Measurements from ENCODE around the gene NT5M. TPM values are rescaled to one million over a fixed set of nuclear protein-coding genes. Genes with fewer than 3 reads are reported as not detected.

NT5M gene
- total and polyA plus RNA-seq, 5 donors = 3.4 to 6.3 (median 5.3) TPM

DNA sequence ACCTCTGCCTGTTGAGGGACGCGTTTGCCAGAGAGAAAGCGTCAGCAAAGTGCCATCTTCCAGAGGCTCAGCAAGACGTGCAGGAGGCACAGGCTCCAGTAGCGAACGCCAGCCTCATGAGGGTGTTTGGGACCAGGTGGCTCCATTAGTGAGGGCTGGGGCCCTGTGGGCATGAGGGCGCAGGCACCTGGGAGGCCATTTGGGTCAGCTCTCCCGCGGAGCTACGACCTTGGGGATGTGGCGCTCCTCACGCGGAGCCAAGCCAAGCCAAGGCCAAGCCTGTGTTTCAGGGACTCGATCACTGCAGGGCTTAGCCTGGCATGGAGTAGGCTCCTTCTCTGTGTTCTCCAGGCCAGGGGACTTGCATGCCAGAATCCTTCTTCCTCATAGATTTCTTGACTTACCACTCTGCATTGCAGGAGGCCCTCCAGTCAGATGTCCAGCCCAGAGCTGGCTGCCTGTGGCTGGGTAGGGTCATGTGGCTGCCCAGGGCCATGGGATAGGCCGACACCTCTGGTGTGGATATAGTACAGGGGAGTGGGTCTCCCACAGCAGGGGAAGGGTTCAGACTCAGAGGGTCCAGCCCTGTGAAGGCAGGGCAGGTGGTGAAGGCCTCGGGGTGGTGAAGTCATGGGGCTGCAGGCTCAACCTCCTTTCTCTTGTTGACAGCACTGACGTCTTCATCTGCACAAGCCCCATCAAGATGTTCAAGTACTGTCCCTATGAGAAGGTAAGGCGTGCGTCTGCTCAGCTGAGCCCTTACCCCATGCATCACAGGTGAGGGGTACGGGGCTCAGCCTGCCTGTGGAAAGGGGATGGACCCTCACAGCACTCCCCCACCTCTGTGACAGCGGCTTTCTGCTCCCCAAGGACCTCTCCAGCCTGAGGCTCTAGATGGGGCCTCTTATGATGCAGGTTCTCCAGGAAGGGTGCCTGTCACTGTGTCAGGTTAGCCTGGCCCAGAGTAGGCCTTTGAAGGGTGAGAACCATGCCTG, 19.6 kb downstream of the NT5M start:
- no peaks in the 10 kb centered on the region for H3K27me3 ChIP-seq (ENCODE audit: control insufficient read depth, insufficient read depth)
- intact Hi-C loops (cut with DNase I) = no loop called here
- ATAC-seq = peak; percentile 17 to 30
- no peak overlapping the region for H3K27ac ChIP-seq (ENCODE audit: low read length)
- H3K4me3 ChIP-seq (ENCODE audit: low read length) = no peak overlapping the region
- WGBS = 94% methylated on average over 21 of the region's 21 CpGs
- no peaks in the 10 kb centered on the region for H3K9me3 ChIP-seq (ENCODE audit: control insufficient read depth, low read length)
- no peaks in the 10 kb centered on the region for H3K4me1 ChIP-seq (ENCODE audit: control insufficient read depth, insufficient read depth, low read length)
- peak in 1 of 3 donors; percentile 44 for DNase-seq

DNA sequence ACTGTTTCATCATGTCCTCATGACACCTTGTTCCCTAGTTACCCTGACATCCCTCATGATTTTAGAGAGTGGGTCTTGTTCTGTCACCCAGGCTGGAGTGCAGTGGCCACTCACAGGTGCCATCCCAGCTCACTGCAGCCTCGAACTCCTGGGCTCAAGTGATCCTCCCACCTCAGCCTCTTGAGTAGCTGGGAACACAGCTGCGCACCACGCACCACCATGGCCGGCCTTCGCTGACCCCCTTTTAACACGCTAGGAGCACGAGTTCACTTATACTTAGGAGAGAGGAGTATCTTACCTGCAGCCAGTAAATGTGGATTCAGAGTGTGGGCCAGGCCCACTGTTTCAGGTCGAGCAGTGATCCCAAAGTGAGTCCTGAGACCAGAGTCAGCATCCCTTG, 21.4 kb downstream of the NT5M start:
- no peak for ATAC-seq
- no peaks in the 10 kb centered on the region for H3K27me3 ChIP-seq (ENCODE audit: control insufficient read depth, insufficient read depth)
- H3K4me3 ChIP-seq (ENCODE audit: low read length) = no peak overlapping the region
- no peak overlapping the region for H3K27ac ChIP-seq (ENCODE audit: low read length)
- no peaks in the 10 kb centered on the region for H3K9me3 ChIP-seq (ENCODE audit: control insufficient read depth, low read length)
- 95% methylated on average over 8 of the region's 8 CpGs for WGBS
- no peaks in the 10 kb centered on the region for H3K4me1 ChIP-seq (ENCODE audit: control insufficient read depth, insufficient read depth, low read length)
- intact Hi-C loops (cut with DNase I) = no loop called here
- DNase-seq = peak in 1 of 3 donors; percentile 23

DNA sequence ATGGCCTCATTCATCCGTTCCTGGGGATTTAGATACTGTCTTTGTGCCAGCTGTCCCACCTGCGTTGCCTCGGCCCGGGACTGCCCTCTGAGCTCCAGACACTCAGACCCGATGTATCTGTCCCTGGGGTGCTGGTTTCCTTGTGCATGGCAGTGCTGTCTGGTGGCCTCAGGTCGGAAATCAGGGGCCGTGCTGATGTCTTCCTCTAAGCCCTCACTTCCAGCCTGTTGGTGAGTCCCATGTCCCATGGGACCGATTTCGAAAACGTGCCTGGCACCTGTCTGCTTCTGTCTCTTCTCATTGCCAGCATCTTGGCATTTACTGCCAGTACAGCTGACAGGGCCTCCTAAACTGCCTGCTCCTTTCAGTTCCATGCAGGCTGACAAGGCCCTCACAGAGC, 22.1 kb downstream of the NT5M start:
- intact Hi-C loops (cut with DNase I) = no loop called here
- ATAC-seq (no peak), DNase-seq (peak in 1 of 3 donors; percentile 26)
- H3K9me3 ChIP-seq (ENCODE audit: control insufficient read depth, low read length) = no peaks in the 10 kb centered on the region
- 92% methylated on average over 10 of the region's 10 CpGs for WGBS
- no peaks in the 10 kb centered on the region for H3K27me3 ChIP-seq (ENCODE audit: control insufficient read depth, insufficient read depth)
- H3K4me1 ChIP-seq (ENCODE audit: control insufficient read depth, insufficient read depth, low read length) = no peaks in the 10 kb centered on the region
- no peak overlapping the region for H3K27ac ChIP-seq (ENCODE audit: low read length)
- no peak overlapping the region for H3K4me3 ChIP-seq (ENCODE audit: low read length)

DNA sequence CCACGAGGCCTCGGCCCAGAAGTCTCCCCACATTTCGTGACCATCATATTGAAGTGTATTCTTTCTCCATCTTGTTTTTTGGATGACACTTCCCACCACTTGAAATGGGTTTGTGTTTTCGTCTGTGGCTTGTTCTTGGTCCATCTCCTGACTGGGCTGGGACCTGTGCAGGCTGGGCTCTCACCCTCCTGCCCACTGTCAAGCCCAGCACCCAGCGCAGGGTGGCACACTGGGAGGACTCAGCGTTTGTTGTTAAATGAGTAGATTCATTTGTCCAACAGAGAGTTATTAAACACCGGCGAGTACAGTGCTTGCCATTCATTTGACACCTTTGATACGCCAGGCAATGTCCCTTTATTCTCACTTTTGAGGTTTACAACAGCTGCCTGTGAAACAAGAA, 22.6 kb downstream of the NT5M start:
- ATAC-seq (no peak), DNase-seq (peak in 1 of 3 donors; percentile 16)
- intact Hi-C loops (cut with DNase I) = no loop called here
- Histone ChIP-seq H3K27ac (ENCODE audit: low read length) (no peak overlapping the region), H3K9me3 (ENCODE audit: control insufficient read depth, low read length) (no peaks in the 10 kb centered on the region), H3K27me3 (ENCODE audit: control insufficient read depth, insufficient read depth) (no peaks in the 10 kb centered on the region), H3K4me3 (ENCODE audit: low read length) (no peak overlapping the region), H3K4me1 (ENCODE audit: control insufficient read depth, insufficient read depth, low read length) (no peaks in the 10 kb centered on the region)
- 86% methylated on average over 9 of the region's 9 CpGs for WGBS

DNA sequence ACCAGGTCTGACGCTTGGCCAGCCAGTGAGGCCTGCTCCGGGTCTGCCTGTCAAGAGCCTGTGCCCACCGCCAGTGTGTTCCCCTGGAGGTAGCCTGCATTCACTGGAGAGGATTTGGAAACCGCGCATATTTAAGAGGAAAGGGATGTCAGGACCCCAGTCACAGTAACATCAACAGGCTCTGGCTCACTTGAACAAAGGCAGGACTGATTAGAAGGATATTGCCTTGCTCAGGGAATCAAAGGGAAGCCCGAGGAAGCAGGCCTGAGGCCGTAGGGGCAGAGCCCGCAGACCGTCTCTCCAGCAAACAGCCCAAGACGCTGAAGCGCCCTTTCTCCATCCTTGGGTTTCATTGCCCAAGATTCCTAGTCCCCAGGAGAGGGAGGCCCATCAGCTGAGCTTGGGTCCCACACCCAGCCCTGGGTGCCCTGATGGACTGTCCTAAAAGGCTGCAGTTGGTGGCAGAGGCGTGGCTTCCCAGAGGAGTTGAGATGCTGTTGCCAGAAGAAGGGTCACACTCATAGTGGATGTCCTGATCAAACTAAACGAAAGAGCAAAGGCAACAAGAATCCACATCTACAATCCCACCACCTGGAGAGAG, 23.2 kb downstream of the NT5M start:
- intact Hi-C loops (cut with DNase I) = no loop called here
- peak in 1 of 3 donors; percentile 27 for DNase-seq
- ATAC-seq = no peak
- Histone ChIP-seq H3K4me1 (ENCODE audit: control insufficient read depth, insufficient read depth, low read length) (no peaks in the 10 kb centered on the region), H3K9me3 (ENCODE audit: control insufficient read depth, low read length) (no peaks in the 10 kb centered on the region), H3K27me3 (ENCODE audit: control insufficient read depth, insufficient read depth) (no peaks in the 10 kb centered on the region), H3K4me3 (ENCODE audit: low read length) (no peak overlapping the region), H3K27ac (ENCODE audit: low read length) (no peak overlapping the region)
- 86% methylated on average over 13 of the region's 13 CpGs for WGBS

DNA sequence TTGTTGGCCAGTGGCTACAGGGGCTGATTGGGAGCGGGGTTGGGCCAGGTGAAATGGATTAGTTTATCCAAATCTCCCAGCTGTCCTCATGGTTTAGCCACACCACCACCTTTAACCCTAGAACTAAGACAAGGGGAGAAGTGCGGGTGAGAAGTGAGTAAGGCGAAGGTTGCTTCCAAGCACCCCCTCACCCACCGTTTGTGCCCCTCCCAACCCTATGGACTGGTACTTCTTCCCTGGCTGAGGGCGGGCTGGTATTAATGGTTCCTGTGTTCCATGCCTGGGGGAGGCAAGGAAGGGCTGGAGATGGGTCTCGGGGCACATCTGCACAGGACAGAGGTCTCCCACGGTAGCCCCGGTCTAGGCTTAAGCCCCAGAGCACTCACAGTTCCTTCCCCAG, 25.1 kb downstream of the NT5M start:
- 86% methylated on average over 8 of the region's 8 CpGs for WGBS
- DNase-seq = peak in 1 of 3 donors; percentile 15
- no peaks in the 10 kb centered on the region for H3K27me3 ChIP-seq (ENCODE audit: control insufficient read depth, insufficient read depth)
- H3K4me3 ChIP-seq (ENCODE audit: low read length) = no peak overlapping the region
- intact Hi-C loops (cut with DNase I) = no loop called here
- ATAC-seq = no peak
- H3K9me3 ChIP-seq (ENCODE audit: control insufficient read depth, low read length) = no peaks in the 10 kb centered on the region
- H3K27ac ChIP-seq (ENCODE audit: low read length) = no peak overlapping the region
- H3K4me1 ChIP-seq (ENCODE audit: control insufficient read depth, insufficient read depth, low read length) = no peaks in the 10 kb centered on the region

DNA sequence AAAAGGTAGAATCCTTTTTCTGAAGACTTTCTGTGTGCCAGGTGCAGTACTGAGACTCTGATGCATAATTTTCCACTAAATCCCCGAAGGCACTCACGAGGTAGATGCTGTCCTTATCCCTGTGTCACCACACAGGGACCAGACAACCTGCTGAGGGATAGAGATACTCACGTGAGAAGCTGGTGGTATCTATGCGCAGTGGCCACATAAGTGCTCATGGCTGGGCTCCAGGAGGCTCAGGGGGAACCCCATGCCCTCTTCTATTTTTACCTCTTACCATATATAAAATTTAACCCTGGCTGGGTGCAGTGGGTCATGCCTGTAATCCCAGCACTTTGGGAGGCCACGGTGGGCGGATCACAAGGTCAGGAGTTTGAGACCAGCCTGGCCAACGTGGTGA, 38.3 kb downstream of the NT5M start:
- Histone ChIP-seq H3K4me1 (ENCODE audit: control insufficient read depth, insufficient read depth, low read length) (no peaks in the 10 kb centered on the region), H3K27me3 (ENCODE audit: control insufficient read depth, insufficient read depth) (no peaks in the 10 kb centered on the region), H3K4me3 (ENCODE audit: low read length) (no peak overlapping the region), H3K9me3 (ENCODE audit: control insufficient read depth, low read length) (no peaks in the 10 kb centered on the region), H3K27ac (ENCODE audit: low read length) (no peak overlapping the region)
- peak in 1 of 3 donors; percentile 21 for DNase-seq
- intact Hi-C loops (cut with DNase I) = no loop called here
- WGBS = 67% methylated on average over 7 of the region's 7 CpGs
- no peak for ATAC-seq

DNA sequence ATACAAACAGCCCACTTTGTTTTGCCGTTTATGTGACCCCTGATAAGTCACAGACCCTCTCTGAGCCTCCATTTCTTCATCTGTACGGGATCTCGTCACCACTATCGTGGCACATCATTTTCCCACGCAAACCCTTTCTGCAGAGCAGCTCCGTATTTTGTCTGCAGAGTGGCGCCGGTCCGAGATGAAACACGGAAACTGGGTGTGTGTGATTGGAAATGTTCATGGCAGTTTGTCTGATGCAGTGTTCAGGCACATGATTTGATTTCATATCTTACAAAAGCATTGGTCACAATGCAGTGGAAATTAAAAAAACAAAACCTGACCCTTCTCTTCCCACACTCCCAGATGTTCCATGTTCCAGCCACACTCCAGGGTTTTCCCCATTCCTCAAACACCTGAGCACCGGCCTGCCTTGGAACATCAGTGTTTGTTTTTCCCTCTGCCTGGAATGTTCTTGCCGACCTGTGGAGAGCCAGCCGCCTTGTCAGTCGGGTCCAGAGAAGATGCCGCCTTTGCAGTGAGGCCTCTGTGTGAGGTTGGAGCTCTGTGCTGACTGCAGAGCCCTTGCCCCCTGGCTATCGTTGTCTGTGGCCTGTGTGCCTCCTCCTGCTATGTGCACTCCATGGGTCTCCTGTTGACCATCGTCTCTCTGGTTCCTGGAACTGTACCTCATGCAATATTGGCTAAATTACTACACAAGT, 39.2 kb downstream of the NT5M start:
- Histone ChIP-seq H3K4me1 (ENCODE audit: control insufficient read depth, insufficient read depth, low read length) (no peaks in the 10 kb centered on the region), H3K4me3 (ENCODE audit: low read length) (no peak overlapping the region), H3K9me3 (ENCODE audit: control insufficient read depth, low read length) (no peaks in the 10 kb centered on the region), H3K27ac (ENCODE audit: low read length) (no peak overlapping the region), H3K27me3 (ENCODE audit: control insufficient read depth, insufficient read depth) (no peaks in the 10 kb centered on the region)
- peak in 1 of 2 donors; percentile 18 for ATAC-seq
- peak in 1 of 3 donors; percentile 3 for DNase-seq
- WGBS = 72% methylated on average over 17 of the region's 17 CpGs
- intact Hi-C loops (cut with DNase I) = no loop called here

DNA sequence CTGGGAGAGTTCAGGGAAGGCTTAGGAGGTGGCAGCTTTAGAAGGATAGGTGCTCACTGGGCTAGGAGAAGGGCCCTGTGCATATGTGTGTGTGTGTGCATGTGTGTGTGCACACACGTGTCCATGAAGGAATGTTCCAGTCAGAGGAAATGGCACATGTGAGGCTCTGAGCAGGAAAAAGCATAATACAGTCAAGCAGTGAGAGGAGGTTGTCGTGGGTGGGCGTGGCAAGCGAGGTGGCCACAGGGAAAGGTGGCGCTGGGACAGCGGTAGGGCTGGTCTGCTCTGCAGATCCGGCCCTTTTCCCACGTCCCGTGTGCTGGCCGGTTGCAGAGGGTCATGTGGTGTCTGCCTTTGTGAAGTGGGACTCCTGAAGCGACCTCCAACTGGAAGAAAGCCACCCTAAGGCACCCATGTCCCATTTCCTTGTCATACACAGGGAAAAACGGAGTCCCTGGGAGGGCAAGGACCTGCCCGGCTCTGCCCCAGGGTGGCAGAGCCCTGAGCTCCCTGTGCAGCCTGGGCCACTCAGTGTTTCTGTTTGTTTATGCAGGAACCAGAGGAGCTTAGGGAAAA, 40.1 kb downstream of the NT5M start:
- intact Hi-C loops (cut with DNase I) = no loop called here
- Histone ChIP-seq H3K4me1 (ENCODE audit: control insufficient read depth, insufficient read depth, low read length) (no peaks in the 10 kb centered on the region), H3K27me3 (ENCODE audit: control insufficient read depth, insufficient read depth) (no peaks in the 10 kb centered on the region), H3K9me3 (ENCODE audit: control insufficient read depth, low read length) (no peaks in the 10 kb centered on the region), H3K4me3 (ENCODE audit: low read length) (no peak overlapping the region), H3K27ac (ENCODE audit: low read length) (no peak overlapping the region)
- ATAC-seq (no peak), DNase-seq (peak in 1 of 3 donors; percentile 7)
- 76% methylated on average over 13 of the region's 13 CpGs for WGBS

DNA sequence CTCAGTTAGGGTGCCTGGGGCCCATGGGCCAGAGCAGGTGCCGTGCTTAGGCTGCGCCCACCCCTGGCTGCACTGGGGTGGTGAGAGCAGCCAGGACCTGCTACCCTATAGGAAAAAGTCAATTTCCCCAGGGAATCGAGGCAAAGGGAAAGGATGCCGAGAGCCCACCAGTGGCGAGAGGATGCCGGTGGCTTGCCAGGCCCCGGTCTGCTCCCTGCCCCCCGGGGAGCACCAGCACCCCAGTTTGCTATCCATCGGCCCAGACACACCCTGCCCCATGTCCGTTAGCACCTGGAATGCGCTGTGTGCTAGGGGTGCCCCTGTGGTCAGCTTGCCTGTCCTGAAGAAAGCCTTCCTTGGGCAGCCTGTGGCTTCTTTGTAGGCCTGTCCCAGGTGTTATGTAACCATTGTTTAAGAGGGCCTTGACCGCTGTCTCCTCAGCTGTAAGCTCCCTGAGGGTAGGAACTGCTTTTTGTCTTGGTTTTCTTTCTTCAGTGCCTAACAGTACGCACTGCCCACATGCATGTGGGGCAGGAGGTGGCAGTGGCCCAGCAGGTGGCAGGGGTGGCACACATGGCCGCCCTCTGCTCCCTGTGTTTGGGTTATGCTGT, 40.8 kb downstream of the NT5M start:
- intact Hi-C loops (cut with DNase I) = no loop called here
- H3K4me3 ChIP-seq (ENCODE audit: low read length) = no peak overlapping the region
- H3K27ac ChIP-seq (ENCODE audit: low read length) = no peak overlapping the region
- ATAC-seq (no peak), DNase-seq (peak in 1 of 3 donors; percentile 1)
- WGBS = 93% methylated on average over 14 of the region's 14 CpGs
- H3K27me3 ChIP-seq (ENCODE audit: control insufficient read depth, insufficient read depth) = no peaks in the 10 kb centered on the region
- no peaks in the 10 kb centered on the region for H3K4me1 ChIP-seq (ENCODE audit: control insufficient read depth, insufficient read depth, low read length)
- H3K9me3 ChIP-seq (ENCODE audit: control insufficient read depth, low read length) = no peaks in the 10 kb centered on the region

All from right cardiac atrium (tissue), 5 donors.